ENCODE measurements around the gene PITX2.

The PITX2 gene

DNA sequence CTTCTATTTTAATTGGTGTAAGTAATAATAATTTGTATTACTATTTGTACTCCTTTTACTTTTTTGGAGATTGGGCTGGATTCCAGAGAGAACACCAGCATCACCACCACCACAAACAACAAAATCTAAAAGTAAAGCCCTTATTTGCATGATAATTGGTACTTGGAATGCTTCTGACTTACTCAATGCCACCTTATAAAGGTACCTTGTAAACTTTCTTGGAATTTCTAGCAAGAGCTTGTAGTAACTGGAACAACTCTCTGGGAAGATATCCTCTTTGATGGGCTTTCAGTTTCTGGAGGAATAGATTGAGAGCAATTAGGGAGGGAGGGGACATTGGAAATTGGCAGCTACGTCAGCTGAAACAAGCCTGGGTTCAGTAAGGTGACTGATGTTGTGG lies 20.2 kb upstream of the PITX2 start:
- no peak for DNase-seq (ENCODE audit: low spot score)
- TF ChIP-seq CTCF (conservative IDR thresholded peaks at IDR 0.05; ENCODE audit: low read depth), result no peak
- CTCF ChIA-PET, result no interaction called here
- POLR2A ChIA-PET (ENCODE audit: low non-redundant PET), result no interaction called here
- H3K27ac ChIP-seq, result no peak overlapping the region

DNA sequence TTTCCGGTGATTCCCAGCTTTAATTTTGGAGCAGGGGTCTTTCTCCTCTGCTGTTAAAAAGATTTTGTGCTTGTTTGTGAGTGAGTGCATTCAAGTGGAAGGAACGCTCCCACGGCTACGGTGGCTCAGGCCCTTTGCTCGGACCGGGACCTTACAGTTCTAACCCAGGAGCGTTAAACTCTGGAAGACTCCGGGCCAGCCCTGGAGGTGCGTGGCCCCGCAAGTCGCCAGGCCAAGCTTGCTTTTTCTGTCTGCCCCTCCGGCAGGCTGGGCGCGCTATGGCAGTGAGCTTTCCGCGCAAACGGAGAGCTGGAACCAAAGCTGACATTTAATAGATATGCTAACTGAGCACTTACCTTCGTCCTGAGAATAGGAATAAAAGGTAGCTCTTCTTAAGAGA lies 18.3 kb upstream of the PITX2 start:
- ChIA-PET POLR2A (ENCODE audit: low non-redundant PET) (no interaction called here), CTCF (no interaction called here)
- H3K27ac ChIP-seq, result no peak overlapping the region
- DNase-seq (ENCODE audit: low spot score), result no peak
- no peak for TF ChIP-seq CTCF (conservative IDR thresholded peaks at IDR 0.05; ENCODE audit: low read depth)

DNA sequence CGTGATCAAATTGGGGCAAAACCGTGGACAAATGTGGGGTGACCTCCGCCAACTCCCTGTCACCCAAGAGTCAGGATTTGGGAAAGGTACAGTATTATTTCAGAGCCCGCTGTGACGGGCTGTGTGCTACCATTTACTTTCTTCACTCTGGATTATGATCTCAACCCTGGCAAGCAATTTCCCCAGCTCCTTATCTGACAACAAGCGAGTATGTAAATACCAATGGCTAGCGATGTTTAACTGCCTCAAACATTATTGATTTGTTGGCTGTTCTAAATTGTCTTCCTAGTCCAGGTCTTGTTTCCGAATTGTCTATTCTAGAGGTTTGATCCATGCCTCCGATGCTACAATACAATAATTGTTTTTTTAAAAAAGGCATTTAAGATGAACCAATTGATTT lies 17.7 kb upstream of the PITX2 start:
- no peak for TF ChIP-seq CTCF (conservative IDR thresholded peaks at IDR 0.05; ENCODE audit: low read depth)
- POLR2A ChIA-PET (ENCODE audit: low non-redundant PET), result no interaction called here
- CTCF ChIA-PET, result no interaction called here
- DNase-seq (ENCODE audit: low spot score), result no peak
- H3K27ac ChIP-seq, result no peak overlapping the region

- CTCF ChIA-PET, result no interaction called here
- H3K27ac ChIP-seq, result no peak overlapping the region
- no peak for TF ChIP-seq CTCF (conservative IDR thresholded peaks at IDR 0.05; ENCODE audit: low read depth)
- POLR2A ChIA-PET (ENCODE audit: low non-redundant PET), result no interaction called here
- DNase-seq (ENCODE audit: low spot score), result no peak
Observed at GRCh38 chr4:110639207-110640090, 16.6 kb upstream of the PITX2 start.

DNA sequence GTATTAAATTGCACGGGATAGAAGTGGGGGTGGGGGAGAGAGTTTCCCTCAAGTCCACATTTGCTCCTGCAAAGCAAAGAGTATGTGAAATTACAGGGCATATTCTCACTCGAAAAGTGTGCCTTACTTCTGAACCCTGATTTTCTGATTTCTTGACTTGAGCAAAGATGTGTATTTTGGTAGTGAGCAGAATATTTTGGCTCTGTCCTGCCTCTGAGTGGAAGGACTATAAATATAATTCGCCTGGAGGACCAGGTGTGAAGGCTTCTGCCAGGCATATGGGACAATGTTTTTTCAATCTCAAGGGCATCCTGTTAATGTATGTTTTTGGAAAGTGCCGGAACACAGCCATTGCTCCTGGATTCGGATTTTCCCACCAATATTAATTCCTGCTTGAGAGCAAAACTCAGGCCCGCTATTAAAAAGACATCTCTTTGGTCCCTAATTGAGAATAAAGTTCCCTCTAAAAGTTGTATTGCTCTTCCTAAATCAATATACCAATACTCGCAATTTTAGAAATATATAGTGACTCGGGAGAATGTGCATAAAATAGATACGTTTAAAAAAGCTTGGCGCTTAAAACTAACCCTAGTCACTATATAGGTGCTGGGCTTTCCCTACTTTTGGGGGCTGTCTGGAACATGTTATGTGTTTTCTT lies 15.3 kb upstream of the PITX2 start:
- CTCF ChIA-PET, result no interaction called here
- no peak for TF ChIP-seq CTCF (conservative IDR thresholded peaks at IDR 0.05; ENCODE audit: low read depth)
- H3K27ac ChIP-seq, result no peak overlapping the region
- no peak for DNase-seq (ENCODE audit: low spot score)
- POLR2A ChIA-PET (ENCODE audit: low non-redundant PET), result no interaction called here

- TF ChIP-seq CTCF (conservative IDR thresholded peaks at IDR 0.05; ENCODE audit: low read depth), result no peak
- CTCF ChIA-PET, result no interaction called here
- no peak overlapping the region for H3K27ac ChIP-seq
- DNase-seq (ENCODE audit: low spot score), result no peak
- POLR2A ChIA-PET (ENCODE audit: low non-redundant PET), result no interaction called here
Observed at GRCh38 chr4:110637408-110638088, 14.7 kb upstream of the PITX2 start.

Measured in RWPE1 (cell line).